Neuronal stem cell (in vitro differentiated cells): ENCODE measurements around the gene ATG4D.
"Not testable (repeated sequence)": the region's sequence is repeated elsewhere in the genome, so short reads cannot be mapped to it uniquely, and the experiment has no call there.

Experiments
- DNase-seq: peaks from one replicate; pipeline ENCODE4 v3.0.0-alpha.2; 2013; ENCODE audit warnings: low spot score
- H2AFZ ChIP-seq: one replicate; pipeline ENCODE4 v1.6.1; 2013; ENCODE audit warnings: mild to moderate bottlenecking, low read length, inconsistent platforms
- H2AK5ac ChIP-seq: 2 replicates; pipeline ENCODE4 v1.6.1; 2013; ENCODE audit warnings: low read depth, mild to moderate bottlenecking, inconsistent platforms, low read length, moderate library complexity, mixed read lengths
- H2BK120ac ChIP-seq: 2 replicates; pipeline ENCODE4 v1.6.1; 2013; ENCODE audit warnings: low read depth, mild to moderate bottlenecking, inconsistent platforms, low read length, moderate library complexity, mixed read lengths
- H2BK12ac ChIP-seq: one replicate; pipeline ENCODE4 v1.6.1; 2013; ENCODE audit warnings: low read length, inconsistent platforms
- H2BK15ac ChIP-seq: 2 replicates; pipeline ENCODE4 v1.6.1; 2013; ENCODE audit warnings: mild to moderate bottlenecking, low read length, inconsistent platforms, mixed read lengths
- H2BK5ac ChIP-seq: one replicate; pipeline ENCODE4 v1.6.1; 2013; ENCODE audit warnings: inconsistent platforms, mild to moderate bottlenecking, low read length, moderate library complexity
- H3K14ac ChIP-seq: one replicate; pipeline ENCODE4 v1.6.1; 2013; ENCODE audit warnings: low read length, inconsistent platforms
- H3K18ac ChIP-seq: 2 replicates; pipeline ENCODE4 v1.6.1; 2013; ENCODE audit warnings: low read length, inconsistent platforms
- H3K23ac ChIP-seq: 2 replicates; pipeline ENCODE4 v1.6.1; 2013; ENCODE audit warnings: low read depth, mild to moderate bottlenecking, mixed read lengths, low read length, inconsistent platforms; ENCODE audit not compliant: poor library complexity
- H3K27ac ChIP-seq: replicated peaks from 3 replicates; pipeline ENCODE4 v1.5.1; 2013; ENCODE audit warnings: low read length, inconsistent platforms
- H3K27me3 ChIP-seq, 3 experiments: 2 replicates each; pipeline ENCODE4 v1.6.1; 2013; ENCODE audit warnings: low read length in 3 of 3, mild to moderate bottlenecking in 2 of 3, inconsistent platforms in 1 of 3, low read depth in 1 of 3, mixed read lengths in 1 of 3, moderate library complexity in 1 of 3; ENCODE audit not compliant: control insufficient read depth in 3 of 3, insufficient read depth in 3 of 3
- H3K36me3 ChIP-seq, 2 donors: replicated peaks in 1 of 2; 2 replicates each; pipeline ENCODE4 v1.6.1; 2013; ENCODE audit warnings: low read length in 2 of 2; ENCODE audit not compliant: control insufficient read depth in 2 of 2, insufficient read depth in 2 of 2
- H3K4ac ChIP-seq: 2 replicates; pipeline ENCODE4 v1.6.1; 2013; ENCODE audit warnings: inconsistent platforms, mild to moderate bottlenecking, low read length, moderate library complexity
- H3K4me1 ChIP-seq, 2 donors: 1 replicate in 1 of 2; 2 replicates in 1 of 2; pipeline ENCODE4 v1.6.1; 2013; ENCODE audit warnings: low read length in 2 of 2, low read depth in 1 of 2; ENCODE audit not compliant: control insufficient read depth in 2 of 2, insufficient read depth in 1 of 2
- H3K4me2 ChIP-seq: one replicate; pipeline ENCODE4 v1.6.1; 2013; ENCODE audit warnings: mild to moderate bottlenecking, low read length, inconsistent platforms; ENCODE audit not compliant: insufficient read depth, poor library complexity, severe bottlenecking
- H3K4me3 ChIP-seq, 2 donors: 2 replicates each; pipeline ENCODE4 v1.5.1; 2013; ENCODE audit warnings: low read length in 2 of 2, mild to moderate bottlenecking in 2 of 2, inconsistent platforms in 1 of 2, moderate library complexity in 1 of 2
- H3K79me1 ChIP-seq: one replicate; pipeline ENCODE4 v1.6.1; 2013; ENCODE audit warnings: low read depth, mild to moderate bottlenecking, inconsistent platforms, low read length, moderate library complexity
- H3K9ac ChIP-seq: one replicate; pipeline ENCODE4 v1.6.1; 2013; ENCODE audit warnings: mild to moderate bottlenecking, low read depth, low read length, inconsistent platforms; ENCODE audit not compliant: poor library complexity
- H3K9me3 ChIP-seq, 2 donors: replicated peaks in 1 of 2; 2 replicates each; pipeline versions ENCODE3 to v1.6.1; 2013; ENCODE audit warnings: low read length in 2 of 2, mild to moderate bottlenecking in 2 of 2, inconsistent platforms in 1 of 2, low read depth in 1 of 2, mixed read lengths in 1 of 2, moderate library complexity in 1 of 2; ENCODE audit not compliant: control insufficient read depth in 2 of 2, insufficient read depth in 1 of 2
- H4K8ac ChIP-seq: one replicate; pipeline ENCODE4 v1.6.1; 2013; ENCODE audit warnings: low read depth, mild to moderate bottlenecking, inconsistent platforms, low read length, moderate library complexity
- H4K91ac ChIP-seq: one replicate; pipeline ENCODE4 v1.6.1; 2013; ENCODE audit warnings: low read length, low read depth, mild to moderate bottlenecking, inconsistent platforms; ENCODE audit not compliant: poor library complexity
- WGBS, 2 donors: extraction: QIAGEN DNeasy Blood & Tissue Kit; methylation state at CpG; one replicate each; pipeline ENCODE4 v1.1.7; 2013; ENCODE audit warnings: missing lambda C conversion rate in 2 of 2, mixed read lengths in 1 of 2; ENCODE audit not compliant: insufficient read length in 2 of 2, insufficient replicate concordance in 1 of 2; ENCODE audit errors: extremely low coverage in 2 of 2; 5-methylcytosine and 5-hydroxymethylcytosine counted together

The ATG4D gene

DNA sequence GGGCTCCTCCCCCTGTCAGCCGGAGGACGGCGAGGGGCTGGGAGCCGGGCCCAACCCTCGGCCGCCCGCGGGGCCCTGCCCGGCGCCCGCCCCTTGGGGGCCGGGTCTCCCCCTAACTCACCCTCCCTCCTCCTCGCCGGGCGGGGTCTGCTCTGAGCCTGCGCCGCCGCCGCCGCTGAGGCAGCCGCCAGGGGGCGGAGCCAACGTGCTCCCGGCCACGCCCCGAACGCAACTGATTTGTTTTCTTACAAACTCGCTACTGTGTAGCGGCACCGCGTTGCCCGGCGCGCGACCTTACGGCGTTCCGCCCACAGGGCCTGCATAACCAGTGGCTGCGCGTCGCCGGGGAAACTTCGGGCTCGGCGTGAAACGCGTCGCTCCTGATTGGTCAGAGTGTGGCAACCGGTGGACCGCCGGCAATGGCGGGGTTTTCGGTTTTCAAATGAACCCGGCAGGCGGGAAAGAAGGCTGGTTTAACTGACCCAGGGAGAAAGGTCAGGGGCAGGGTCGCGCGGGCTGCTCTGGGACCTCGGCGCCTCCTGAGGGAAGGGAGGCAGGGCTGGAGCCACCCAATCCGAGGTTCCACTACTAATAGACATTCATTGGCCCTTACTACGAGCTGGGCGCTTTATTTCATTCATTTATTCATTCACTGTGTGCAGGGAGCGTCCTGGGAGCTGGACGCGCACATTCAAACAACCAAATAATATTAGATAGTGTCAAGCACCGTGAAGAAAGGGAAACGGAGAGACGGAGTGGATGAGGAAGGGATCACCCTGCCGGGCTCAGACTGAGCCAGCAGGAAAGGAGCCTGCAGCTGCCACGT lies 25.3 kb downstream of the ATG4D start, which contains the start of gene CDKN2D:
TSS of gene CDKN2D (minus strand) at position 154 of the 826 bp plus-strand sequence. CDS start 326 bp downstream, outside the sequence.
- no peak within 1 kb of the TSS for H2BK12ac ChIP-seq
- H3K9me3 ChIP-seq, result no peaks in the 10 kb centered on the region
- peak within 1 kb of the TSS; percentile 49 for H2BK15ac ChIP-seq
- peak within 1 kb of the TSS; percentile 85 to 88 for H3K4me3 ChIP-seq
- peaks cover 12 to 14% of the 10 kb centered on the region in 2 donors for H3K4me1 ChIP-seq
- H3K36me3 ChIP-seq, result peaks cover 0 to 3% of the 10 kb centered on the region in 2 donors
- peaks cover 5% of the 10 kb centered on the region for H3K79me1 ChIP-seq
- peak; percentile 99 for DNase-seq
- peak within 1 kb of the TSS; percentile 88 for H3K9ac ChIP-seq
- H2BK5ac ChIP-seq, result peak within 1 kb of the TSS; percentile 87
- H3K23ac ChIP-seq, result peak within 1 kb of the TSS; percentile 93
- peak within 1 kb of the TSS; percentile 93 for H2AFZ ChIP-seq
- H4K8ac ChIP-seq, result no peak within 1 kb of the TSS
- no peak within 1 kb of the TSS for H3K4ac ChIP-seq
- no CpG with 5 or more reads among the region's 71 CpGs for WGBS, 2 donors
- H3K27me3 ChIP-seq, result peaks cover 0 to 18% (median 4%) of the 10 kb centered on the region in 3 experiments
- peak within 1 kb of the TSS; percentile 100 for H3K4me2 ChIP-seq
- H3K18ac ChIP-seq, result peak within 1 kb of the TSS; percentile 91
- H3K27ac ChIP-seq, result peak within 1 kb of the TSS; percentile 93
- peak within 1 kb of the TSS; percentile 63 for H2AK5ac ChIP-seq
- H3K14ac ChIP-seq, result no peak within 1 kb of the TSS
- H2BK120ac ChIP-seq, result no peak within 1 kb of the TSS
- H4K91ac ChIP-seq, result peak within 1 kb of the TSS; percentile 11

DNA sequence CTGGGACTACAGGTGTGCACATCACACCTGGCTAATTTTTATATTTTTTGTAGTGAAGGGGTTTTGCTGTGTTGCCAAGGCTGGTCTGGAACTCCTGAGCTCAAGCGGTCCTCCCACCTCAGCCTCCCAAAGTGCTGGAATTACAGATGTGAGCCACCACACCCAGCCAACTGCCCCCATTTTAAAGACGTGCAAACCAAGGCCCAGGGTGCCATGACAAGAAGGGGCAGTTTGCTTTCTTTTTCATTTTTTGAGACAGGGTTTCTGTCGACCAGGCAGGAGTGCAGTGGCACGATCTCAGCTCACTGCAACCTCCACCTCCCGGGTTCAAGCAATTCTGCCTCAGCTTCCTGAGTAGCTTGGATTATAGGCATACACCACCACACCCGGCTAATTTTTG lies 30.1 kb downstream of the ATG4D start:
- not testable (repeated sequence) for H3K27me3 ChIP-seq, H3K14ac ChIP-seq, H3K18ac ChIP-seq, H2BK120ac ChIP-seq, H3K9me3 ChIP-seq, H3K9ac ChIP-seq, DNase-seq, H4K91ac ChIP-seq, H3K4me3 ChIP-seq, H3K23ac ChIP-seq, H3K27ac ChIP-seq, H3K4me1 ChIP-seq, H2AK5ac ChIP-seq, H3K4ac ChIP-seq, H3K79me1 ChIP-seq, H4K8ac ChIP-seq, H2BK15ac ChIP-seq, H3K4me2 ChIP-seq, H2BK12ac ChIP-seq, H2AFZ ChIP-seq, H3K36me3 ChIP-seq
- WGBS, 2 donors, result no CpG with 5 or more reads among the region's 6 CpGs
- peak overlapping the region; percentile 66 for H2BK5ac ChIP-seq

DNA sequence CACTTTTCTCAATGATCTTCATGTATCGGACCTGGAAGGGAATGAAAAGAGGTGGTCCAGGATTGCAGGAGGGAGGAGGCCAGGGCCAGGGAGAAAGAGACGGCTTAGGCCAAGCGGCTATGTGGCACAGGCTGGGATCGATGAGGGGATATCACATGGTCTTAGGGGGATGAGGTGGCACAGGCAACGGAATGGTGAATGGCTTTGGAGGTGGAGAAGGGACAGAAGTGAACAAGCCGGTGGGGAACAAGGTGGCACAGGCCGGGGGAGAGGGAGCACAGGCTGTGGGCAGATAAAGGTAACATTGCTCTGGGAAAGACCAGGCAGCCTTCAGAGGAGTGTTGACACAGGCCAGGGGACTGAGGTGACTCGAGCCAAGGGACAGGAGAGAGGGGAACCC lies 30.8 kb downstream of the ATG4D start:
- peak overlapping the region; percentile 66 for H2BK5ac ChIP-seq
- H3K4ac ChIP-seq, result no peak overlapping the region
- peak overlapping the region; percentile 78 for H3K18ac ChIP-seq
- no peaks in the 10 kb centered on the region for H3K27me3 ChIP-seq
- no peak overlapping the region for H2AFZ ChIP-seq
- H3K27ac ChIP-seq, result peak overlapping the region; percentile 28
- no peak for DNase-seq
- H3K79me1 ChIP-seq, result no peaks in the 10 kb centered on the region
- no peak overlapping the region for H4K91ac ChIP-seq
- H4K8ac ChIP-seq, result no peak overlapping the region
- H3K4me2 ChIP-seq, result no peak overlapping the region
- peak overlapping the region; percentile 61 for H2AK5ac ChIP-seq
- H3K9me3 ChIP-seq, result no peaks in the 10 kb centered on the region
- no peak overlapping the region for H3K23ac ChIP-seq
- peak overlapping the region in 1 of 2 donors; percentile 64 for H3K4me3 ChIP-seq
- no peaks in the 10 kb centered on the region for H3K36me3 ChIP-seq
- H2BK15ac ChIP-seq, result peak overlapping the region; percentile 62
- WGBS, 2 donors, result no CpG with 5 or more reads among the region's 8 CpGs
- peak overlapping the region; percentile 21 for H3K9ac ChIP-seq
- no peak overlapping the region for H3K14ac ChIP-seq
- H2BK12ac ChIP-seq, result peak overlapping the region; percentile 7
- peaks cover 2 to 3% of the 10 kb centered on the region in 2 donors for H3K4me1 ChIP-seq
- H2BK120ac ChIP-seq, result no peak overlapping the region

- Histone ChIP-seq H3K4me1 (peaks cover 0 to 2% of the 10 kb centered on the region in 2 donors), H3K4ac (no peak overlapping the region), H3K18ac (no peak overlapping the region), H3K27me3 (no peaks in the 10 kb centered on the region), H3K4me2 (no peak overlapping the region), H3K4me3 (no peak overlapping the region), H2BK12ac (no peak overlapping the region), H4K8ac (no peak overlapping the region), H2BK120ac (no peak overlapping the region), H3K14ac (no peak overlapping the region), H2AFZ (no peak overlapping the region), H2BK15ac (peak overlapping the region; percentile 62), H3K79me1 (no peaks in the 10 kb centered on the region), H3K27ac (no peak overlapping the region), H3K36me3 (no peaks in the 10 kb centered on the region), H2AK5ac (no peak overlapping the region), H3K9ac (no peak overlapping the region), H3K23ac (peak overlapping the region; percentile 23), H3K9me3 (no peaks in the 10 kb centered on the region), H2BK5ac (no peak overlapping the region), H4K91ac (no peak overlapping the region)
- no peak for DNase-seq
- no CpG with 5 or more reads among the region's 6 CpGs for WGBS, 2 donors
Observed at GRCh38 chr19:10575011-10575716, 31.5 kb downstream of the ATG4D start.
